GM21786 (cell line): Measurements from ENCODE around the gene SPON1.

Experiments
- ATAC-seq: cut with Tn5 transposase; IDR thresholded peaks from one replicate; pipeline ENCODE4 v1.9.1; 2021; ENCODE audit not compliant: unreplicated experiment

SPON1 gene

GRCh38 chr11:14308897-14309387 is 346.4 kb downstream of the SPON1 start:
- ATAC-seq: peak; percentile 44

GRCh38 chr11:14309425-14310192 is 347.1 kb downstream of the SPON1 start:
- no peak for ATAC-seq

- no peak for ATAC-seq
Observed at GRCh38 chr11:14310679-14311078, 348.2 kb downstream of the SPON1 start.

- ATAC-seq: no peak
Observed at GRCh38 chr11:14312736-14313438, 350.4 kb downstream of the SPON1 start.

- ATAC-seq: no peak
Observed at GRCh38 chr11:14314127-14314526, 351.6 kb downstream of the SPON1 start.

DNA sequence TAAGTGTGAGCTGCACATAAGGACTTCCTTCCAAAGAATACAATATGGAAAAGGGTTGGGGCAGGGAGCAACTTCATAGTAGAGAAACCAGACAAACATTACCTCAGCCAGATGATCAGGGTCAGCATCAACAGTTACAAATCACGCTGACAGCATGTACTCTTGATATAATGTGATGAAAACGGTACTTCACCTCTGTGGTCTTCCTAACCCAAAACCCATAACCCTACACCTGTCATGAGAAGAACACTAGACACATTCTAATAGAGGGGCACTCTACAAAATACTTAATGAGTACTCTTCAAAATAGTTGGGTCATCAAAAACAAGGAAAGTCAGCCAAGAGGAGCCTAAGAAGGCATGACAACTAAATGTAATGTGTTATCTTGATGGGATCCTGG is 352.6 kb downstream of the SPON1 start:
- ATAC-seq: peak; percentile 40
